GM12878 (cell line): Measurements from ENCODE around the gene ADK. TPM values are rescaled to one million over a fixed set of nuclear protein-coding genes. Genes with fewer than 3 reads are reported as not detected.
A peak's percentile ranks its signal among the peaks of the same experiment; 100 is the strongest.

ENCODE experiments used
- ATAC-seq: fragments of 200-7000 bp; cut with Tn5 transposase; 3 replicates; pipeline ENCODE4 v1.9.1; 2020; ENCODE audit warnings: mild to moderate bottlenecking, moderate library complexity
- BruUV-seq: library from RNA; stranded (reverse); fragments of 400-500 nt; replicated peaks from 2 replicates; lab custom pipeline; 2021; lab: Mats Ljungman, UMichigan
- CTCF ChIA-PET: fragments of 300-600 bp; sonication (Branson Sonifier 250); formaldehyde crosslinking; extraction: SDS; loops from one replicate; lab custom pipeline; 2021; ENCODE audit warnings: inconsistent platforms; lab: Yijun Ruan, JAX
- POLR2A ChIA-PET: fragments of 350-600 bp; formaldehyde crosslinking; extraction: SDS; loops from one replicate; lab custom pipeline; 2021; ENCODE audit warnings: inconsistent platforms; lab: Charles Lee
- RAD21 ChIA-PET: fragments of 300-600 bp; sonication (Branson Sonifier 250); formaldehyde crosslinking; loops from one replicate; lab custom pipeline; 2023; ENCODE audit warnings: antibody characterized with exemption; ENCODE audit not compliant: unreplicated experiment; lab: Charles Lee
- SMC1A ChIA-PET: fragments of 300-600 bp; sonication (Branson Sonifier 250); formaldehyde crosslinking; loops from one replicate; lab custom pipeline; 2023; ENCODE audit not compliant: unreplicated experiment, uncharacterized antibody; lab: Charles Lee
- DNase-seq: peaks from one replicate; pipeline ENCODE4 v3.0.0-alpha.2; 2011; ENCODE audit warnings: low read depth, low spot score
- FAIRE-seq: peaks from 3 replicates; lab custom pipeline; 2011; peaks lifted over from hg19 to GRCh38; lab: Jason Lieb, UNC
- H2AFZ ChIP-seq: 2 replicates; pipeline ENCODE4 v1.6.0; 2011; ENCODE audit warnings: low read depth, low read length, control low read depth; ENCODE audit not compliant: control insufficient read depth
- H3K27ac ChIP-seq: 2 replicates; pipeline ENCODE4 v1.5.1; 2011; ENCODE audit warnings: control low read depth; ENCODE audit not compliant: control insufficient read depth, insufficient read depth
- H3K27me3 ChIP-seq, 2 experiments: replicated peaks in 1 of 2; 2 replicates each; pipeline versions ENCODE4 v1.6.0 to v1.6.1; 2011; ENCODE audit warnings: low read length in 1 of 2; ENCODE audit not compliant: control insufficient read depth in 2 of 2, insufficient read depth in 2 of 2
- H3K36me3 ChIP-seq, 2 experiments: 2 replicates each; pipeline ENCODE4 v1.5.1; 2011; ENCODE audit warnings: low read length in 1 of 2; ENCODE audit not compliant: control insufficient read depth in 2 of 2, insufficient read depth in 2 of 2
- H3K4me1 ChIP-seq: 2 replicates; pipeline ENCODE4 v1.6.1; 2011; ENCODE audit warnings: mild to moderate bottlenecking, low read length, moderate library complexity, mixed read lengths; ENCODE audit not compliant: control insufficient read depth, insufficient read depth
- H3K4me2 ChIP-seq: 2 replicates; pipeline ENCODE4 v1.6.0; 2011; ENCODE audit warnings: control low read depth; ENCODE audit not compliant: control insufficient read depth, insufficient read depth
- H3K4me3 ChIP-seq: fragments of 200-600 bp; sonication (generic); 2 replicates; pipeline ENCODE4 v1.5.1; 2016
- H3K79me2 ChIP-seq: 2 replicates; pipeline ENCODE4 v1.6.0; 2011; ENCODE audit warnings: low read length; ENCODE audit not compliant: control insufficient read depth, insufficient read depth
- H3K9ac ChIP-seq: 2 replicates; pipeline ENCODE4 v1.8.0; 2011; ENCODE audit warnings: low read length, control low read depth, mixed read lengths; ENCODE audit not compliant: control insufficient read depth, insufficient read depth
- H3K9me3 ChIP-seq: replicated peaks from 3 replicates; pipeline ENCODE4 v1.5.1; 2011; ENCODE audit warnings: mild to moderate bottlenecking, low read length; ENCODE audit not compliant: control insufficient read depth, insufficient read depth
- H4K20me1 ChIP-seq: 2 replicates; pipeline ENCODE4 v1.6.0; 2011; ENCODE audit not compliant: control insufficient read depth, insufficient read depth
- CHD1 ChIP-seq: IDR thresholded peaks from 2 replicates; pipeline ENCODE4 v1.6.1; 2012; ENCODE audit warnings: low read depth, low read length, improper control_type of control experiment
- EZH2 ChIP-seq: IDR thresholded peaks from 2 replicates; pipeline ENCODE4 v1.6.1; 2012; ENCODE audit warnings: low read depth, mild to moderate bottlenecking, control low read depth, inconsistent platforms, low read length, borderline replicate concordance; ENCODE audit not compliant: control insufficient read depth
- FOS ChIP-seq: IDR thresholded peaks from 3 replicates; pipeline ENCODE4 v1.6.1; 2011; ENCODE audit warnings: borderline replicate concordance; ENCODE audit not compliant: insufficient read length; ENCODE audit errors: extremely low read depth
- IKZF2 ChIP-seq, 2 experiments: fragments of 450-650 bp; IDR thresholded peaks; 2 replicates each; pipeline ENCODE4 v1.6.1; 2017; ENCODE audit warnings: mild to moderate bottlenecking in 2 of 2, moderate library complexity in 2 of 2
- IRF4 ChIP-seq: IDR thresholded peaks from 2 replicates; pipeline ENCODE4 v1.6.1; 2011; ENCODE audit warnings: low read depth, low read length
- NFXL1 ChIP-seq: fragments of 450-650 bp; IDR thresholded peaks from 2 replicates; pipeline ENCODE4 v1.6.1; 2017; ENCODE audit warnings: antibody characterized with exemption, mild to moderate bottlenecking, borderline replicate concordance
- POLR2AphosphoS5 ChIP-seq: IDR thresholded peaks from 2 replicates; pipeline ENCODE4 v1.6.1; 2011; ENCODE audit warnings: mild to moderate bottlenecking, low read length, inconsistent platforms
- RBBP5 ChIP-seq: fragments of 200-600 bp; sonication (generic); conservative IDR thresholded peaks from 2 replicates; pipeline ENCODE4 v1.6.1; 2016
- SPI1 ChIP-seq: IDR thresholded peaks from 2 replicates; pipeline ENCODE4 v1.6.1; 2011; ENCODE audit warnings: low read depth, mild to moderate bottlenecking, low read length, moderate library complexity, borderline replicate concordance; ENCODE audit not compliant: insufficient read depth
- SREBF2 ChIP-seq: IDR thresholded peaks from 2 replicates; pipeline ENCODE4 v1.6.1; 2012; ENCODE audit warnings: mild to moderate bottlenecking, low read length
- TARDBP ChIP-seq: IDR thresholded peaks from 2 replicates; pipeline ENCODE4 v1.6.1; 2016; ENCODE audit warnings: borderline replicate concordance
- TCF7 ChIP-seq: IDR thresholded peaks from 2 replicates; pipeline ENCODE4 v1.6.1; 2014; ENCODE audit warnings: antibody characterized with exemption, borderline replicate concordance
- WGBS: methylation state at CpG from one replicate; pipeline ENCODE4 v1.1.6; 2016; ENCODE audit warnings: low lambda C conversion rate; ENCODE audit not compliant: insufficient replicate concordance, insufficient coverage; ENCODE audit errors: missing lambda C conversion rate; 5-methylcytosine and 5-hydroxymethylcytosine counted together
- in situ Hi-C: fragments of 300-500 bp; cut with MboI; formaldehyde crosslinking; loops from 9 replicates; pipeline ENCODE4 v1.14.3; 2018; ENCODE audit warnings: mixed read lengths
- intact Hi-C: fragments of 100-400 bp; cut with micrococcal nuclease; formaldehyde crosslinking; loops from one replicate; pipeline ENCODE4 v1.14.2; 2022; ENCODE audit not compliant: unreplicated experiment
- polyA plus RNA-seq, 11 experiments: library from polyadenylated mRNA; depleted of rRNA in 4 of 11; unstranded in 6 of 11; stranded (reverse) in 5 of 11; fragments of >200 nt; fragmentation: Nextera tagmentation in 4 of 11; fragmentation: Illumina TruSeq in 1 of 11; extraction: Ambion mirVana in 4 of 11; extraction: Trizol in 1 of 11; gene quantifications; 1 replicate in 1 of 11; 2 replicates in 10 of 11; pipeline versions ENCODE4 v1.2.1 to v1.2.3, GENCODE V29; 2011 to 2016; ENCODE audit warnings: inconsistent platforms in 2 of 11, missing spikeins in 2 of 11, low read depth in 1 of 11
- total RNA-seq, 4 experiments: library from RNA; depleted of rRNA in 3 of 4; stranded (reverse); fragments of >200 nt in 3 of 4; fragmentation: Illumina TruSeq in 1 of 4; extraction: Trizol in 1 of 4; gene quantifications; 2 replicates each; pipeline versions ENCODE4 v1.2.1 to v1.2.3, GENCODE V29; 2013 to 2021
- TF ChIP-seq, protein P1 (sequence below): fragments of 150-350 bp; IDR thresholded peaks from 2 replicates; pipeline ENCODE4 v1.6.1; 2014; ENCODE audit warnings: mild to moderate bottlenecking, low read depth, low read length
- TF ChIP-seq, protein P2 (sequence below): fragments of 450-650 bp; IDR thresholded peaks from 2 replicates; pipeline ENCODE4 v1.6.1; 2016; ENCODE audit warnings: mild to moderate bottlenecking
- TF ChIP-seq, protein P3 (sequence below): IDR thresholded peaks from 2 replicates; pipeline ENCODE4 v1.6.1; 2012; ENCODE audit warnings: low read depth, low read length, improper control_type of control experiment
- TF ChIP-seq, protein P4 (sequence below): IDR thresholded peaks from 2 replicates; pipeline ENCODE4 v1.6.1; 2012; ENCODE audit warnings: low read depth, low read length, improper control_type of control experiment

Gene ADK
- total and polyA plus RNA-seq, 10 of the 15 experiments (the other 5 are each of a cell fraction or from before 2014, with no cell fraction given) = 42.0 to 151 (median 81.6) TPM

DNA sequence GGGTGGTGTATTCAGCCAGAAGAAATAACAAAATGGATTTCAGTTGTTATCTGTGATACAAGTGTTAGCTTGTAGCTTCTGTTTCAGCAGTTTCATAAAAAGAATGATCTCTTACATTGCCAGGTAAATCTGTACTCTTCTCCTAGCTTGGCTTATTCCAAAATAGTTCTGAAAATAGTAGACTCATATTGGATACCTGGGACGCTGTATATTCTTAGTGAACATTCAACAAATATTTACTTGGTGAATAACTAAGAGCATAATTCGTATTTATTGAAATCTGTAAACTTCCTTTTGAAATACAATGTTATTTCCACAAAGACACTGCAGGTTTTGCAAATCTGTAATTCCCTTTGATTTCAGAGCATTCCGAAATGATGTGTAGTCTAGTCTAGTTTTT lies 249.2 kb downstream of the ADK start (continued):
- TF ChIP-seq, protein P1, sequence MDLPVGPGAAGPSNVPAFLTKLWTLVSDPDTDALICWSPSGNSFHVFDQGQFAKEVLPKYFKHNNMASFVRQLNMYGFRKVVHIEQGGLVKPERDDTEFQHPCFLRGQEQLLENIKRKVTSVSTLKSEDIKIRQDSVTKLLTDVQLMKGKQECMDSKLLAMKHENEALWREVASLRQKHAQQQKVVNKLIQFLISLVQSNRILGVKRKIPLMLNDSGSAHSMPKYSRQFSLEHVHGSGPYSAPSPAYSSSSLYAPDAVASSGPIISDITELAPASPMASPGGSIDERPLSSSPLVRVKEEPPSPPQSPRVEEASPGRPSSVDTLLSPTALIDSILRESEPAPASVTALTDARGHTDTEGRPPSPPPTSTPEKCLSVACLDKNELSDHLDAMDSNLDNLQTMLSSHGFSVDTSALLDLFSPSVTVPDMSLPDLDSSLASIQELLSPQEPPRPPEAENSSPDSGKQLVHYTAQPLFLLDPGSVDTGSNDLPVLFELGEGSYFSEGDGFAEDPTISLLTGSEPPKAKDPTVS = no peak
- TF ChIP-seq EZH2 = no peak

DNA sequence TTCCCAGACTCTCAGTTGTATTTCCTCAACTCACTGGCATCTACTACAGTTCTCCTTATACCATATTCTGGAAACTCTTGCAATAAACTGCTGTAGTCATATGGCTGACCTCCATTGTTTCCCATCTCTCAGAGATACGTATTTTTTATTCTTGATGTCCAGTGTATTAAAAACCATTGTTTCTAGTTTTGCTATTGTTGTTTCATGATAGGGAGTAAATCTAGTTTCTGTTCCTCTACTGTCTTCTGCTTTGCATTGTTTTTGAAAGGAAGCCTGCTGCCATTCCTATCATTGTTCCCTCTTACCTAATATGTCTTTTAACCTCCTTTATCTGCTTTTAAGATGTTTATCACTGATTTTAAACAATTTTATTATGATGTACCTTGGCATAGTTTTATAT lies 255.0 kb downstream of the ADK start:
- CTCF ChIA-PET = interaction anchor here (2.3 kb wide), 1 partner anchor 13 kb away, joined by 6 read pairs; no protein-coding TSS in a partner anchor
- in situ Hi-C loops = no loop called here
- H4K20me1 ChIP-seq = no peaks in the 10 kb centered on the region
- RAD21 ChIA-PET = no interaction called here
- no peak overlapping the region for H3K4me2 ChIP-seq
- intact Hi-C loops = no loop called here
- TF ChIP-seq TARDBP (no peak), IRF4 (no peak), SREBF2 (no peak), CHD1 (no peak), TCF7 (no peak), SPI1 (peak; percentile 45; the same call in 1 of the 2 replicates), NFXL1 (no peak), IKZF2 (IDR thresholded peaks at IDR 0.05) (0 out of 4 replicates have a peak, but pooled peaks of 1 of the 2 experiments have one; percentile 35), RBBP5 (no peak), FOS (no peak), POLR2AphosphoS5 (no peak)
- TF ChIP-seq, protein P2, sequence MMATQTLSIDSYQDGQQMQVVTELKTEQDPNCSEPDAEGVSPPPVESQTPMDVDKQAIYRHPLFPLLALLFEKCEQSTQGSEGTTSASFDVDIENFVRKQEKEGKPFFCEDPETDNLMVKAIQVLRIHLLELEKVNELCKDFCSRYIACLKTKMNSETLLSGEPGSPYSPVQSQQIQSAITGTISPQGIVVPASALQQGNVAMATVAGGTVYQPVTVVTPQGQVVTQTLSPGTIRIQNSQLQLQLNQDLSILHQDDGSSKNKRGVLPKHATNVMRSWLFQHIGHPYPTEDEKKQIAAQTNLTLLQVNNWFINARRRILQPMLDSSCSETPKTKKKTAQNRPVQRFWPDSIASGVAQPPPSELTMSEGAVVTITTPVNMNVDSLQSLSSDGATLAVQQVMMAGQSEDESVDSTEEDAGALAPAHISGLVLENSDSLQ = no peak
- TF ChIP-seq, protein P3, sequence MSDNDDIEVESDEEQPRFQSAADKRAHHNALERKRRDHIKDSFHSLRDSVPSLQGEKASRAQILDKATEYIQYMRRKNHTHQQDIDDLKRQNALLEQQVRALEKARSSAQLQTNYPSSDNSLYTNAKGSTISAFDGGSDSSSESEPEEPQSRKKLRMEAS = no peak
- TF ChIP-seq, protein P4, sequence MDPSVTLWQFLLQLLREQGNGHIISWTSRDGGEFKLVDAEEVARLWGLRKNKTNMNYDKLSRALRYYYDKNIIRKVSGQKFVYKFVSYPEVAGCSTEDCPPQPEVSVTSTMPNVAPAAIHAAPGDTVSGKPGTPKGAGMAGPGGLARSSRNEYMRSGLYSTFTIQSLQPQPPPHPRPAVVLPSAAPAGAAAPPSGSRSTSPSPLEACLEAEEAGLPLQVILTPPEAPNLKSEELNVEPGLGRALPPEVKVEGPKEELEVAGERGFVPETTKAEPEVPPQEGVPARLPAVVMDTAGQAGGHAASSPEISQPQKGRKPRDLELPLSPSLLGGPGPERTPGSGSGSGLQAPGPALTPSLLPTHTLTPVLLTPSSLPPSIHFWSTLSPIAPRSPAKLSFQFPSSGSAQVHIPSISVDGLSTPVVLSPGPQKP = no peak
- POLR2A ChIA-PET = interaction anchor here (1.7 kb wide), 1 partner anchor 11 kb away, joined by 6 read pairs; no protein-coding TSS in a partner anchor
- H3K27ac ChIP-seq = no peak overlapping the region
- H3K9ac ChIP-seq = no peak overlapping the region
- peak; percentile 51; the same call in 2 of the 3 replicates for ATAC-seq
- no peak overlapping the region for H3K4me3 ChIP-seq
- H2AFZ ChIP-seq = no peak overlapping the region
- SMC1A ChIA-PET = interaction anchor here (1.2 kb wide), 1 partner anchor 15 kb away, joined by 4 read pairs; no protein-coding TSS in a partner anchor
- FAIRE-seq = no peak
- H3K4me1 ChIP-seq = no peaks in the 10 kb centered on the region
- BruUV-seq = no TSS peak
- WGBS = 94% methylated on average over 1 of the region's 1 CpG
- no peak for DNase-seq
- H3K36me3 ChIP-seq = no peaks in the 10 kb centered on the region; a peak in 2 of 4 replicates
- H3K27me3 ChIP-seq = no peaks in the 10 kb centered on the region
- no peaks in the 10 kb centered on the region for H3K79me2 ChIP-seq
- no peaks in the 10 kb centered on the region; the same call in 2 of the 3 replicates for H3K9me3 ChIP-seq
